B cell (primary cell): ENCODE measurements around the gene GTF3C5. TPM values are rescaled to one million over a fixed set of nuclear protein-coding genes. Genes with fewer than 3 reads are reported as not detected.

Experiments
- ATAC-seq: fragments of 200-7000 bp; cut with Tn5 transposase; one replicate; pipeline ENCODE4 v1.10.0; 2021; ENCODE audit warnings: low read depth, mild to moderate bottlenecking, moderate number of reproducible peaks, moderate library complexity
- CTCF ChIA-PET: fragments of 350-600 bp; sonication (Branson Sonifier 250); formaldehyde crosslinking; loops from one replicate; lab custom pipeline; 2021; ENCODE audit warnings: antibody characterized with exemption, inconsistent platforms; lab: Charles Lee
- POLR2A ChIA-PET: fragments of 350-600 bp; sonication (Branson Sonifier 250); formaldehyde crosslinking; loops from one replicate; lab custom pipeline; 2021; ENCODE audit warnings: antibody characterized with exemption; lab: Charles Lee
- DNase-seq: peaks from one replicate; pipeline ENCODE4 v3.0.0; 2013
- H2AFZ ChIP-seq: 2 replicates; pipeline ENCODE4 v1.6.1; 2012; ENCODE audit warnings: mild to moderate bottlenecking, low read depth, low read length; ENCODE audit not compliant: insufficient read depth, poor library complexity, severe bottlenecking
- H3K27ac ChIP-seq, 2 donors: 1 replicate in 1 of 2; 2 replicates in 1 of 2; pipeline ENCODE4 v1.5.1; 2012 to 2013; ENCODE audit warnings: low read length in 2 of 2, mild to moderate bottlenecking in 2 of 2, moderate library complexity in 1 of 2
- H3K27me3 ChIP-seq, 4 experiments: fragments of 200-600 bp in 1 of 4; sonication (generic) in 1 of 4; replicated peaks in 1 of 4; 1 replicate in 2 of 4; 2 replicates in 2 of 4; pipeline versions ENCODE4 v1.6.1 to v1.7.0; 2013 to 2016; ENCODE audit warnings: low read length in 3 of 4, mild to moderate bottlenecking in 2 of 4, mixed read lengths in 1 of 4, moderate library complexity in 1 of 4; ENCODE audit not compliant: insufficient read depth in 4 of 4, control insufficient read depth in 3 of 4; ENCODE audit errors: control extremely low read depth in 1 of 4
- H3K36me3 ChIP-seq, 2 experiments: replicated peaks in 1 of 2; 1 replicate in 1 of 2; 2 replicates in 1 of 2; pipeline versions ENCODE4 v1.6.1 to v1.7.1; 2013; ENCODE audit warnings: low read length in 1 of 2; ENCODE audit not compliant: insufficient read depth in 2 of 2, control insufficient read depth in 1 of 2; ENCODE audit errors: control extremely low read depth in 1 of 2, extremely low read depth in 1 of 2
- H3K4me1 ChIP-seq, 2 donors: fragments of 200-600 bp in 1 of 2; sonication (generic) in 1 of 2; 1 replicate in 1 of 2; 2 replicates in 1 of 2; pipeline versions ENCODE4 v1.5.1 to v1.6.1; 2013 to 2017; ENCODE audit warnings: low read length in 2 of 2; ENCODE audit not compliant: control insufficient read depth in 2 of 2, insufficient read depth in 2 of 2
- H3K4me2 ChIP-seq: replicated peaks from 2 replicates; pipeline ENCODE3; 2012; ENCODE audit warnings: mild to moderate bottlenecking, low read depth, low read length; ENCODE audit not compliant: poor library complexity, severe bottlenecking
- H3K4me3 ChIP-seq, 5 experiments: fragments of 200-600 bp in 1 of 5; sonication (generic) in 1 of 5; 1 replicate in 3 of 5; 2 replicates in 2 of 5; pipeline versions ENCODE4 v1.5.1 to v1.7.0; 2011 to 2016; ENCODE audit warnings: low read length in 4 of 5, mild to moderate bottlenecking in 4 of 5, low read depth in 2 of 5, control low read depth in 1 of 5, moderate library complexity in 1 of 5; ENCODE audit not compliant: insufficient read depth in 1 of 5; ENCODE audit errors: control extremely low read depth in 1 of 5, extremely low read depth in 1 of 5
- H3K79me2 ChIP-seq: fragments of 200-600 bp; sonication (generic); one replicate; pipeline ENCODE4 v1.6.0; 2016; ENCODE audit warnings: low read length; ENCODE audit not compliant: control insufficient read depth, insufficient read depth
- H3K9ac ChIP-seq: fragments of 200-600 bp; sonication (generic); 2 replicates; pipeline ENCODE4 v1.6.1; 2017; ENCODE audit warnings: mild to moderate bottlenecking, low read length, moderate library complexity
- H3K9me3 ChIP-seq, 3 donors: one replicate each; pipeline versions ENCODE4 v1.6.1 to v1.7.1; 2013; ENCODE audit warnings: low read length in 2 of 3; ENCODE audit not compliant: control insufficient read depth in 2 of 3, insufficient read depth in 1 of 3; ENCODE audit errors: control extremely low read depth in 1 of 3
- H4K20me1 ChIP-seq: 2 replicates; pipeline ENCODE4 v1.6.0; 2012; ENCODE audit warnings: mild to moderate bottlenecking, low read length; ENCODE audit not compliant: insufficient read depth, control insufficient read depth, poor library complexity, severe bottlenecking
- H3K27ac Mint-ChIP-seq: one replicate; pipeline ENCODE4 v1.8.0; 2021; ENCODE audit warnings: mixed read lengths
- H3K27me3 Mint-ChIP-seq: one replicate; pipeline ENCODE4 v1.8.0; 2021; ENCODE audit warnings: mixed read lengths
- H3K4me1 Mint-ChIP-seq: one replicate; pipeline ENCODE4 v1.8.0; 2021; ENCODE audit warnings: mixed read lengths
- H3K4me3 Mint-ChIP-seq: one replicate; pipeline ENCODE4 v1.8.0; 2021; ENCODE audit warnings: mixed read lengths
- H3K9me3 Mint-ChIP-seq: one replicate; pipeline ENCODE4 v1.8.0; 2022; ENCODE audit warnings: mixed read lengths; ENCODE audit not compliant: insufficient read depth
- EZH2 ChIP-seq: IDR thresholded peaks from 2 replicates; pipeline ENCODE4 v1.6.1; 2012; ENCODE audit warnings: borderline replicate concordance, low read depth, mild to moderate bottlenecking, moderate library complexity, low read length; ENCODE audit not compliant: insufficient read depth, poor library complexity, severe bottlenecking
- WGBS: methylation state at CpG from one replicate; pipeline ENCODE4 v1.1.5; 2013; ENCODE audit warnings: missing lambda C conversion rate; ENCODE audit not compliant: insufficient coverage; 5-methylcytosine and 5-hydroxymethylcytosine counted together
- intact Hi-C: fragments of 100-400 bp; cut with micrococcal nuclease; formaldehyde crosslinking; loops from one replicate; pipeline ENCODE4 v1.10.0; 2022
- polyA plus RNA-seq: library from polyadenylated mRNA; depleted of rRNA; stranded (reverse); fragments of >200 nt; gene quantifications from 2 replicates; pipeline ENCODE4 v1.2.3, GENCODE V29; 2012
- total RNA-seq, 2 donors: library from RNA; stranded (reverse); fragments of 120-200 nt in 1 of 2; gene quantifications; 1 replicate in 1 of 2; 2 replicates in 1 of 2; pipeline versions ENCODE4 v1.2.3 to v1.2.4, GENCODE V29; 2013 to 2022
- TF ChIP-seq, protein P1 (sequence below): fragments of 200-600 bp; IDR thresholded peaks from one replicate; pipeline ENCODE4 v1.8.0; 2022; ENCODE audit warnings: antibody characterized with exemption, mild to moderate bottlenecking

GTF3C5 gene
- total and polyA plus RNA-seq, 2 donors (not counting 1 experiment from before 2014, with no cell fraction given), result 80.5 to 91.2 TPM

- no peak overlapping the region for H3K27ac ChIP-seq
- POLR2A ChIA-PET, result interaction anchor here (0.9 to 1.1 kb wide), 2 partner anchors 40 to 43 kb away, joined by 4 to 5 read pairs; no protein-coding TSS in a partner anchor
- WGBS, result 88% methylated on average over 9 of the region's 12 CpGs
Measured at GRCh38 chr9:133103987-133104505, 73.2 kb downstream of the GTF3C5 start.

More at GRCh38 chr9:133103987-133104505, 73.2 kb downstream of the GTF3C5 start:
- no peaks in the 10 kb centered on the region for H3K79me2 ChIP-seq
- CTCF ChIA-PET, result interaction anchor here (0.8 to 26.5 kb wide), 12 partner anchors 10 to 77 kb away, joined by 3 to 599 read pairs (median 6); partner anchors contain the start of gene RALGDS
- no peaks in the 10 kb centered on the region for H3K4me1 ChIP-seq
- DNase-seq (peak; percentile 28), ATAC-seq (no peak)
- H3K4me3 Mint-ChIP-seq, result no peak overlapping the region
- no peak overlapping the region for H2AFZ ChIP-seq
- H3K9ac ChIP-seq, result no peak overlapping the region
- H3K27ac Mint-ChIP-seq, result peak overlapping the region; percentile 26
- peaks cover 0 to 5% (median 0%) of the 10 kb centered on the region in 3 donors for H3K9me3 ChIP-seq
- no peaks in the 10 kb centered on the region for H3K9me3 Mint-ChIP-seq
- intact Hi-C loops, result loop anchor here (1.0 kb wide), 4 partner anchors 17 to 76 kb away; partner anchors contain the start of gene RALGDS
- H3K27me3 Mint-ChIP-seq, result no peaks in the 10 kb centered on the region
- no peak overlapping the region for H3K4me3 ChIP-seq
- H4K20me1 ChIP-seq, result no peaks in the 10 kb centered on the region
- no peaks in the 10 kb centered on the region for H3K4me1 Mint-ChIP-seq
- TF ChIP-seq EZH2, result no peak
- TF ChIP-seq, protein P1, sequence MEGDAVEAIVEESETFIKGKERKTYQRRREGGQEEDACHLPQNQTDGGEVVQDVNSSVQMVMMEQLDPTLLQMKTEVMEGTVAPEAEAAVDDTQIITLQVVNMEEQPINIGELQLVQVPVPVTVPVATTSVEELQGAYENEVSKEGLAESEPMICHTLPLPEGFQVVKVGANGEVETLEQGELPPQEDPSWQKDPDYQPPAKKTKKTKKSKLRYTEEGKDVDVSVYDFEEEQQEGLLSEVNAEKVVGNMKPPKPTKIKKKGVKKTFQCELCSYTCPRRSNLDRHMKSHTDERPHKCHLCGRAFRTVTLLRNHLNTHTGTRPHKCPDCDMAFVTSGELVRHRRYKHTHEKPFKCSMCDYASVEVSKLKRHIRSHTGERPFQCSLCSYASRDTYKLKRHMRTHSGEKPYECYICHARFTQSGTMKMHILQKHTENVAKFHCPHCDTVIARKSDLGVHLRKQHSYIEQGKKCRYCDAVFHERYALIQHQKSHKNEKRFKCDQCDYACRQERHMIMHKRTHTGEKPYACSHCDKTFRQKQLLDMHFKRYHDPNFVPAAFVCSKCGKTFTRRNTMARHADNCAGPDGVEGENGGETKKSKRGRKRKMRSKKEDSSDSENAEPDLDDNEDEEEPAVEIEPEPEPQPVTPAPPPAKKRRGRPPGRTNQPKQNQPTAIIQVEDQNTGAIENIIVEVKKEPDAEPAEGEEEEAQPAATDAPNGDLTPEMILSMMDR, result no peak
- H3K27me3 ChIP-seq, result no peaks in the 10 kb centered on the region
- H3K4me2 ChIP-seq, result no peak overlapping the region
- H3K36me3 ChIP-seq, result peaks cover 0 to 79% of the 10 kb centered on the region in 2 experiments
